ENCODE results near the gene CENPE.

CENPE gene

DNA sequence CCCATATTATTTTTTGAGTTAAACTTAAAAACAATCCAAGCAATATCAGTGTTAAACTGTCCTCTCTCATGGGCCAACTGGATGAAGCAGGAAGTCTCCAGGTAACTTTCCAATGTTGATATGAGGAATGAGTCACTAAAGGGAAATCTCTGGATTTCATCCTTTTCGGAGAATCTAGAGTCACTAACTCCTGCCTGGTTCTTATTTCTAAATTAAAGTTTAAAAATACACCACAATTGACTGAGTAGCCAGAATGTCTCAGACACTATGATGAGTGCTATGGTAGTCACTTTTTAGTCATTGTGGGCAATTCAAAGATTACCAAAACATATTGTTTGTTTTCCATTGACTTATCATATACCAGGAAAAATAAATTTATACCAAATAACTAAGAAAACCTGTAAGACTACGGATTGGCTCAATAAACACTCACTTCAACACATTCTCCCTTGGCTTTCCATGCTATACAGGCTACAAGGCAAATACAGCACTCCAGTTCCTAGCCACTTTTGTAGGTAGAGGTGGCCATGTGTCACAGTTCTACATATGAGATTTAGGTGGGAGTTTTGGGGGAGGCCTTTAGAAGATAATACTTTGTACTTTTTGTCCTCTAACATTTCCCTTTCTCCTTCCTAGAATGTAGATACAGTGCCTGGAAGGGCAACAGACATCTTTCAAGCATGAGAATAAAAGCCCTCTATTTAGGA lies 130.1 kb downstream of the CENPE start:
- no peaks in the 10 kb centered on the region for H3K4me1 Mint-ChIP-seq
- no peak overlapping the region for H3K4me3 Mint-ChIP-seq
- H3K9me3 Mint-ChIP-seq: no peaks in the 10 kb centered on the region
- H3K27me3 Mint-ChIP-seq (ENCODE audit: low read depth): no peaks in the 10 kb centered on the region
- no peak overlapping the region for H3K27ac Mint-ChIP-seq
- no peak for TF ChIP-seq CTCF (IDR thresholded peaks at IDR 0.05; ENCODE audit: unreplicated experiment in 3 of 3)
- H3K36me3 Mint-ChIP-seq (ENCODE audit: low read depth): no peaks in the 10 kb centered on the region

- Mint-ChIP-seq H3K9me3 (no peaks in the 10 kb centered on the region), H3K4me3 (no peak overlapping the region), H3K4me1 (no peaks in the 10 kb centered on the region), H3K27ac (no peak overlapping the region), H3K36me3 (ENCODE audit: low read depth) (peaks cover 3% of the 10 kb centered on the region), H3K27me3 (ENCODE audit: low read depth) (no peaks in the 10 kb centered on the region)
- no peak for TF ChIP-seq CTCF (IDR thresholded peaks at IDR 0.05; ENCODE audit: unreplicated experiment in 3 of 3)
These were observed 137.5 kb downstream of the CENPE start for GRCh38 chr4:103060453-103061148.

Data from nephron (organoid).